Subcutaneous adipose tissue (tissue), 4 donors: ENCODE data around the gene CRISP3. TPM values are rescaled to one million over a fixed set of nuclear protein-coding genes. Genes with fewer than 3 reads are reported as not detected.

ENCODE experiments used
- total RNA-seq, 4 donors: library from RNA; depleted of rRNA; stranded (reverse); fragments of >200 nt; gene quantifications; one replicate each; pipeline ENCODE4 v1.1.0, GENCODE V29; 2016
- TF ChIP-seq, protein P1 (sequence below): fragments of 450-650 bp; IDR thresholded peaks from one replicate; pipeline ENCODE4 v1.5.1; 2016; ENCODE audit warnings: low read depth, mild to moderate bottlenecking, control low read depth, antibody characterized with exemption, moderate library complexity

The CRISP3 gene
- total RNA-seq, 4 donors from 2014 or later: not detected

GRCh38 chr6:49775043-49775442, 30.9 kb upstream of the CRISP3 start:
- TF ChIP-seq, protein P1, sequence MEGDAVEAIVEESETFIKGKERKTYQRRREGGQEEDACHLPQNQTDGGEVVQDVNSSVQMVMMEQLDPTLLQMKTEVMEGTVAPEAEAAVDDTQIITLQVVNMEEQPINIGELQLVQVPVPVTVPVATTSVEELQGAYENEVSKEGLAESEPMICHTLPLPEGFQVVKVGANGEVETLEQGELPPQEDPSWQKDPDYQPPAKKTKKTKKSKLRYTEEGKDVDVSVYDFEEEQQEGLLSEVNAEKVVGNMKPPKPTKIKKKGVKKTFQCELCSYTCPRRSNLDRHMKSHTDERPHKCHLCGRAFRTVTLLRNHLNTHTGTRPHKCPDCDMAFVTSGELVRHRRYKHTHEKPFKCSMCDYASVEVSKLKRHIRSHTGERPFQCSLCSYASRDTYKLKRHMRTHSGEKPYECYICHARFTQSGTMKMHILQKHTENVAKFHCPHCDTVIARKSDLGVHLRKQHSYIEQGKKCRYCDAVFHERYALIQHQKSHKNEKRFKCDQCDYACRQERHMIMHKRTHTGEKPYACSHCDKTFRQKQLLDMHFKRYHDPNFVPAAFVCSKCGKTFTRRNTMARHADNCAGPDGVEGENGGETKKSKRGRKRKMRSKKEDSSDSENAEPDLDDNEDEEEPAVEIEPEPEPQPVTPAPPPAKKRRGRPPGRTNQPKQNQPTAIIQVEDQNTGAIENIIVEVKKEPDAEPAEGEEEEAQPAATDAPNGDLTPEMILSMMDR: no peak

- TF ChIP-seq, protein P1: no peak
Measured at GRCh38 chr6:49772285-49772684, 28.1 kb upstream of the CRISP3 start.

DNA sequence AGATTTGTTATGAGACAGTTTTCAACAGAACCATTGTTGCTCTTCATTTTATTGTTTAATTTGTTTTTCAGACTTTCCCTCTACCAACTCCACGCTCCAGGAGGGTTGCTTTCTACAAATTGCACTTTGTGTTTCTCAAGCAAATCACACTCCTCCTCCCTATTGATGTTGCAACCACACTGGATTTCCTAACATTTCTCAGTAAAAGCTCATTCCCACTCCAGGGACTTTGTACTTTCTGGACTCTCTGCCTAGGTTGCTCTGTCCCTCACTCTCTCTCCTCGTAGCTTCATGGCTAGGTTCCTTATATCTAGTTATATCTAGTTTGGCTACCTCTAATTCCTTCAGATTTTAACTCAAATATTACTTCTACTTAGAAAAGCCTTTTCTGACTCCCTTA, 22.6 kb upstream of the CRISP3 start:
- TF ChIP-seq, protein P1: no peak

DNA sequence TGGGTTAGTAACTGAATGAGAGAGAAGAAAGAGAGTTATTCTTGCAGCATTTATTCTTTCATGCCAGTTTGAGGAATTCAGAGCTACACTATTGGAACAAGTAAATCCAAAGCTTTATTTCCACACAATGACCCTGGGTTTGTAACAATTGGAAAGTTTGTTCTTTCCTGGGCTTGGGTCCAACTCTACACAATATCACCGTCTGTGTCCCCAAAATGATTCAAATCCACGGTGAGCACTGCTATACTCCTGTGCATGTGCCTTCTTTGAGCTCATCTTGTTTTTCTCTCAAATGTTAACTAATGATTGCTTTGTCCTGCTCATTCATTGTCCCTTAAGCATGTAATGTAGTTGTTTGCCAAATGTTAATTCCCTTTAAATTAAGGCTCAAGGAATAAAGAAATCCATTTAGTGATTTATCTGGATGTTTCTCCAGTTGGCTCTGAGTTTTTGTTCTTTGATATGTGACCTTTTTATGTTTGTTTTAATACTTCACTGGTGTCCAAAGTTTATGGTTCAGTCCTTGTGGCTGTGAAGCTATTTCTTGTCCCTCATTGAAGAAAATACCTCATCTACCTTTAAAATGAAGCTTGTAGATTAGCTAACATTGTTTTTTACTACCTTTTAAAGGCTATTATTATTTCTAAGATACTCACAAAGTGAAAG, 20.5 kb upstream of the CRISP3 start:
- TF ChIP-seq, protein P1: no peak

- TF ChIP-seq, protein P1: no peak
Measured at GRCh38 chr6:49743429-49743828, 759 bp downstream of the CRISP3 start.

GRCh38 chr6:49739423-49739822, 4.8 kb downstream of the CRISP3 start:
- TF ChIP-seq, protein P1: no peak

DNA sequence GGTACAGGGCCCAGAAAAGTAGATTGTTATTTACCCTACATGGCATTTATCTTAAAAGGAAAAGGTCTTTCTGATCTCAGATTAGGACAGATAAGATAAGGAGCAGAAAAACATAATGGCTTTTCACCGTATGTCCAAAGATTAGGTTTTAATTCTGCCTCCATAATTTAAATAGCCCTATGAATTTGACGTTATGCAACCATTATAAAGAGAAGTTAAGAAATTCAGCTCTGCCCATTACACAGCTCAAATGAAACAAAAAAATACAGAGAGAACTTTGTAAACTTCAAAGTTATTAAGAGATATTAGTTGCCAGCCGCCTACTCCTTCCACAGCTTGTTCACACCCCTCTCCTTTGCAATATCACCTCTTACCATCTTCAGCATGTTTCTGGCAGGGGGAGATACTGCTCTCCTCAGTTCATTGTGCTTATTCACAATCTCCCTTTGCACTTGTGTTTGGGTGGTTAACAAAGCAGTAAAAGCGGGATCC, 8.1 kb downstream of the CRISP3 start:
- TF ChIP-seq, protein P1: no peak
